Heart left ventricle (tissue), 16 donors: ENCODE measurements around the gene HIPK4. TPM values are rescaled to one million over a fixed set of nuclear protein-coding genes. Genes with fewer than 3 reads are reported as not detected.

Experiments used
- ATAC-seq, 4 donors: fragments of 200-7000 bp; cut with Tn5 transposase; one replicate each; pipeline ENCODE4 v1.9.1; 2020 to 2022; ENCODE audit warnings: moderate library complexity in 4 of 4, mild to moderate bottlenecking in 3 of 4, moderate number of reproducible peaks in 1 of 4
- DNase-seq, 5 donors: peaks; one replicate each; pipeline ENCODE4 v3.0.0-alpha.2; 2020
- H3K27ac ChIP-seq, 12 donors: fragments of 200-600 bp; sonication (generic) in 4 of 12; one replicate each; pipeline versions ENCODE4 v1.5.0 to v1.8.0; 2016 to 2022; ENCODE audit warnings: mild to moderate bottlenecking in 2 of 12
- H3K27me3 ChIP-seq, 9 donors: fragments of 200-600 bp; sonication (generic) in 2 of 9; one replicate each; pipeline versions ENCODE4 v1.5.1 to v1.8.0; 2016 to 2022; ENCODE audit warnings: mild to moderate bottlenecking in 3 of 9
- H3K36me3 ChIP-seq, 9 donors: fragments of 200-600 bp; sonication (generic) in 2 of 9; one replicate each; pipeline versions ENCODE4 v1.5.0 to v1.8.0; 2018 to 2022; ENCODE audit warnings: mild to moderate bottlenecking in 2 of 9
- H3K4me1 ChIP-seq, 12 donors: fragments of 200-600 bp; sonication (generic) in 4 of 12; one replicate each; pipeline versions ENCODE4 v1.5.0 to v1.8.0; 2016 to 2022; ENCODE audit warnings: mild to moderate bottlenecking in 3 of 12
- H3K4me3 ChIP-seq, 12 donors: fragments of 200-600 bp; sonication (generic) in 4 of 12; one replicate each; pipeline versions ENCODE4 v1.5.0 to v1.8.0; 2017 to 2022; ENCODE audit warnings: mild to moderate bottlenecking in 9 of 12, moderate library complexity in 4 of 12
- H3K9me3 ChIP-seq, 12 donors: fragments of 200-600 bp; sonication (generic) in 4 of 12; one replicate each; pipeline versions ENCODE4 v1.5.0 to v1.8.0; 2016 to 2022; ENCODE audit warnings: mild to moderate bottlenecking in 1 of 12
- CTCF ChIP-seq, 12 donors: fragments of 200-600 bp; sonication (generic) in 4 of 12; IDR thresholded peaks; one replicate each; pipeline versions ENCODE4 v1.5.0 to v1.8.0; 2018 to 2022; ENCODE audit warnings: antibody characterized with exemption in 12 of 12, mild to moderate bottlenecking in 5 of 12
- POLR2A ChIP-seq, 2 donors: fragments of 450-650 bp; IDR thresholded peaks; one replicate each; pipeline ENCODE4 v1.6.1; 2017; ENCODE audit warnings: antibody characterized with exemption in 2 of 2, mild to moderate bottlenecking in 2 of 2, moderate library complexity in 2 of 2
- WGBS, 4 donors: extraction: QIAGEN DNeasy Blood & Tissue Kit in 2 of 4; methylation state at CpG; one replicate each; pipeline versions ENCODE4 v1.1.5 to v1.1.7; 2013 to 2018; 5-methylcytosine and 5-hydroxymethylcytosine counted together
- intact Hi-C, 10 donors: fragments of 100-400 bp; cut with DNase I; formaldehyde crosslinking; loops; one replicate each; pipeline versions ENCODE4 v1.11.1 to v1.14.2; 2022
- polyA plus RNA-seq, 2 donors: library from polyadenylated mRNA; stranded (reverse); fragments of 200-250 nt; gene quantifications; one replicate each; pipeline ENCODE4 v1.2.3, GENCODE V29; 2013
- total RNA-seq, 9 donors: library from RNA; depleted of rRNA in 2 of 9; stranded (reverse); fragments of >200 nt in 2 of 9; fragmentation: NEBNext Ultra II Directional in 3 of 9; extraction: Animal tissue kit (Norgen Biotek cat#: 25700) in 3 of 9; gene quantifications; one replicate each; pipeline versions ENCODE4 v1.1.0 to v1.2.4, GENCODE V29; 2016 to 2023
- donor health status: ischemic (EF 13 %, LVEDD 7.1; RV severe dilation, severe dysfunction).
- donor health status: healthy with polysubstance abuse.
- donor health status: DM: no; HTN: yes; CAD: no.
- donor health status: DM: no; HTN: no; CAD: no.
- donor health status: ischemic (EF 25% LVEDD 6.9; RV normal size, moderate dysfunction).
- donor health status: ischemic (EF 25% LVEDD 5.7; RV mildly dilated, moderate dysfunction).
- donor health status: healthy.
- donor health status: DM: yes; HTN: yes; CAD: no.
- donor health status: ischemic (EF 35%, LVEDD 5.7; RV mildly dilated, moderate dysfunction).
- donor health status: nonischemic (EF 11% LVEDD 7.7; RV severe dilation, severe dysfunction).
- donor health status: DM: yes; HTN: yes; CAD: no.
- donor health status: PGD.
- donor health status: ischemic (EF 29% LVEDD 5.4; RV normal size, mild dysfunction).
- donor health status: nonischemic (EF 23%, LVEDD 6.1; RV moderate dilation, normal function).

HIPK4 gene
- total and polyA plus RNA-seq, 11 donors: 0.07 to 0.14 (median 0.12) TPM; not detected in 6

- DNase-seq (no peak), ATAC-seq (no peak)
- intact Hi-C loops: no loop called here
Observed at GRCh38 chr19:40388481-40388880, 1.5 kb downstream of the HIPK4 start.

GRCh38 chr19:40387155-40387554 lies 2.8 kb downstream of the HIPK4 start:
- Histone ChIP-seq H3K36me3 (no peaks in the 10 kb centered on the region), H3K4me1 (no peaks in the 10 kb centered on the region), H3K4me3 (no peak overlapping the region), H3K9me3 (no peaks in the 10 kb centered on the region), H3K27ac (no peak overlapping the region), H3K27me3 (no peaks in the 10 kb centered on the region)
- 91 to 92% (median 91%) methylated on average over 10 of the region's 10 CpGs for WGBS, 4 donors
- DNase-seq (no peak), ATAC-seq (no peak)
- intact Hi-C loops: no loop called here
- TF ChIP-seq CTCF (IDR thresholded peaks at IDR 0.05) (no peak), POLR2A (IDR thresholded peaks at IDR 0.05) (no peak)

More at GRCh38 chr19:40388481-40388880, 1.5 kb downstream of the HIPK4 start:
- 76 to 88% (median 78%) methylated on average over 3 of the region's 3 CpGs for WGBS, 4 donors
- TF ChIP-seq POLR2A (IDR thresholded peaks at IDR 0.05): no peak
- TF ChIP-seq CTCF (IDR thresholded peaks at IDR 0.05): no peak
- Histone ChIP-seq H3K4me3 (no peak overlapping the region), H3K27ac (no peak overlapping the region), H3K36me3 (no peaks in the 10 kb centered on the region), H3K9me3 (no peaks in the 10 kb centered on the region), H3K4me1 (no peaks in the 10 kb centered on the region), H3K27me3 (no peaks in the 10 kb centered on the region)

- TF ChIP-seq POLR2A (IDR thresholded peaks at IDR 0.05): no peak
- no peak for TF ChIP-seq CTCF (IDR thresholded peaks at IDR 0.05)
- intact Hi-C loops: no loop called here
- ATAC-seq (no peak), DNase-seq (no peak)
- 86 to 89% (median 87%) methylated on average over 28 of the region's 28 CpGs for WGBS, 4 donors
- peaks cover 0 to 18% (median 4%) of the 10 kb centered on the region in 9 donors for H3K36me3 ChIP-seq
- no peak overlapping the region for H3K4me3 ChIP-seq
- no peaks in the 10 kb centered on the region for H3K4me1 ChIP-seq
- no peaks in the 10 kb centered on the region for H3K27me3 ChIP-seq
- H3K27ac ChIP-seq: no peak overlapping the region
- no peaks in the 10 kb centered on the region for H3K9me3 ChIP-seq
Observed at GRCh38 chr19:40383668-40384248, 6.2 kb downstream of the HIPK4 start.

- Histone ChIP-seq H3K36me3 (peaks cover 0 to 35% (median 20%) of the 10 kb centered on the region in 9 donors), H3K4me3 (no peak overlapping the region), H3K9me3 (no peaks in the 10 kb centered on the region), H3K4me1 (no peaks in the 10 kb centered on the region), H3K27me3 (no peaks in the 10 kb centered on the region), H3K27ac (no peak overlapping the region)
- TF ChIP-seq CTCF (IDR thresholded peaks at IDR 0.05) (no peak), POLR2A (IDR thresholded peaks at IDR 0.05) (no peak)
- 72 to 86% (median 80%) methylated on average over 3 of the region's 3 CpGs for WGBS, 4 donors
- DNase-seq (no peak), ATAC-seq (no peak)
- intact Hi-C loops: no loop called here
Observed at GRCh38 chr19:40381321-40381720, 8.7 kb downstream of the HIPK4 start.
